ENCODE results near the gene KRTAP5-6.

- no peak for TF ChIP-seq CTCF (IDR thresholded peaks at IDR 0.05 in 2 of 3, conservative IDR thresholded peaks at IDR 0.05 in 1 of 3; ENCODE audit: borderline replicate concordance in 1 of 3, insufficient read depth in 1 of 3, low read depth in 2 of 3, low read length in 2 of 3)
- TF ChIP-seq ATF3 (IDR thresholded peaks at IDR 0.05), result no peak
- no peak for TF ChIP-seq POLR2A (IDR thresholded peaks at IDR 0.05; ENCODE audit: borderline replicate concordance, extremely low read depth, insufficient read depth, insufficient read length)
- no peak for TF ChIP-seq SP1 (IDR thresholded peaks at IDR 0.05; ENCODE audit: low read depth)
- TF ChIP-seq SRF (IDR thresholded peaks at IDR 0.05; ENCODE audit: low read depth), result no peak
- TF ChIP-seq REST (IDR thresholded peaks at IDR 0.05; ENCODE audit: low read depth), result no peak
- TF ChIP-seq EZH2phosphoT487 (IDR thresholded peaks at IDR 0.05; ENCODE audit: borderline replicate concordance), result no peak
- no peak for TF ChIP-seq MAX (IDR thresholded peaks at IDR 0.05)
- no peak for TF ChIP-seq JUND (IDR thresholded peaks at IDR 0.05)
Observed at GRCh38 chr11:1728301-1728700, 31.3 kb downstream of the KRTAP5-6 start.
